AG04450 (cell line): ENCODE results near the gene SORBS2. TPM values are rescaled to one million over a fixed set of nuclear protein-coding genes. Genes with fewer than 3 reads are reported as not detected.

ENCODE experiments used
- CTCF ChIA-PET: fragments of 300-600, 350-600 bp; formaldehyde crosslinking; extraction: SDS; loops from one replicate; lab custom pipeline; 2022; ENCODE audit warnings: antibody characterized with exemption, inconsistent platforms; lab: Charles Lee
- POLR2A ChIA-PET: fragments of 350-600 bp; formaldehyde crosslinking; extraction: SDS; loops from one replicate; lab custom pipeline; 2021; ENCODE audit warnings: antibody characterized with exemption, inconsistent platforms; lab: Yijun Ruan, JAX
- DNase-seq: peaks from one replicate; pipeline ENCODE4 v3.0.0-alpha.2; 2011; ENCODE audit warnings: low read depth, low spot score
- H3K27ac ChIP-seq: one replicate; pipeline ENCODE4 v1.5.1; 2012; ENCODE audit warnings: low read depth, low read length, control low read depth
- H3K27me3 ChIP-seq: one replicate; pipeline ENCODE4 v1.6.0; 2012; ENCODE audit warnings: low read length; ENCODE audit not compliant: control insufficient read depth, insufficient read depth
- H3K4me3 ChIP-seq: 2 replicates; pipeline ENCODE4 v1.5.1; 2011; ENCODE audit warnings: mild to moderate bottlenecking, low read depth, low read length, control low read depth
- H3K9me3 ChIP-seq: 2 replicates; pipeline ENCODE4 v1.5.1; 2012; ENCODE audit warnings: low read length; ENCODE audit not compliant: control insufficient read depth, insufficient read depth
- polyA plus RNA-seq: library from polyadenylated mRNA; depleted of rRNA; stranded (reverse); fragments of >200 nt; gene quantifications from 2 replicates; pipeline ENCODE4 v1.2.3, GENCODE V29; 2011
- TF ChIP-seq, protein P1 (sequence below): IDR thresholded peaks from 2 replicates; pipeline ENCODE4 v1.5.1; 2011; ENCODE audit warnings: low read depth, low read length, control low read depth, inconsistent platforms

The SORBS2 gene
- polyA plus RNA-seq, 1 experiment: not detected

DNA sequence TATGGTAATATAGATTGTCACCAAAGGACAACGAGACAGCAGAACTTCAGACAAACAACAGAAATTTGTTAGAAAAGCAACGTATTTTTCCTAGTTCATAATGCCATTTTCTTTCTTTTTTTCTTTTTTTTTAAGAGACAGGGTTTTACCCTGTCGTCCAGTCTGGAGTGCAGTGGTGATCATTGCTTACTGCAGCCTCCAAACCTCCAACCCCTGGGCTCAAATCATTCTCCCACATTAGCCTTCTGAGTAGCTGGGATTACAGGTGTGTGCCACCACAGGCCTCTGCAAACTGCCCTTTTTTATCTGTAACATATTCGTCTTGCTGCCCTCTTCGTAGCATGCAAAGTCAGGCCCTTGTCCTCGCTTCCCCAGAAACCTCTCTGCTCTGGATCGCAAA is 160.1 kb downstream of the SORBS2 start:
- ChIA-PET POLR2A (no interaction called here), CTCF (no interaction called here)
- TF ChIP-seq, protein P1, sequence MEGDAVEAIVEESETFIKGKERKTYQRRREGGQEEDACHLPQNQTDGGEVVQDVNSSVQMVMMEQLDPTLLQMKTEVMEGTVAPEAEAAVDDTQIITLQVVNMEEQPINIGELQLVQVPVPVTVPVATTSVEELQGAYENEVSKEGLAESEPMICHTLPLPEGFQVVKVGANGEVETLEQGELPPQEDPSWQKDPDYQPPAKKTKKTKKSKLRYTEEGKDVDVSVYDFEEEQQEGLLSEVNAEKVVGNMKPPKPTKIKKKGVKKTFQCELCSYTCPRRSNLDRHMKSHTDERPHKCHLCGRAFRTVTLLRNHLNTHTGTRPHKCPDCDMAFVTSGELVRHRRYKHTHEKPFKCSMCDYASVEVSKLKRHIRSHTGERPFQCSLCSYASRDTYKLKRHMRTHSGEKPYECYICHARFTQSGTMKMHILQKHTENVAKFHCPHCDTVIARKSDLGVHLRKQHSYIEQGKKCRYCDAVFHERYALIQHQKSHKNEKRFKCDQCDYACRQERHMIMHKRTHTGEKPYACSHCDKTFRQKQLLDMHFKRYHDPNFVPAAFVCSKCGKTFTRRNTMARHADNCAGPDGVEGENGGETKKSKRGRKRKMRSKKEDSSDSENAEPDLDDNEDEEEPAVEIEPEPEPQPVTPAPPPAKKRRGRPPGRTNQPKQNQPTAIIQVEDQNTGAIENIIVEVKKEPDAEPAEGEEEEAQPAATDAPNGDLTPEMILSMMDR: no peak
- Histone ChIP-seq H3K27me3 (no peaks in the 10 kb centered on the region), H3K27ac (no peak overlapping the region), H3K4me3 (no peak overlapping the region), H3K9me3 (no peaks in the 10 kb centered on the region)
- no peak for DNase-seq

DNA sequence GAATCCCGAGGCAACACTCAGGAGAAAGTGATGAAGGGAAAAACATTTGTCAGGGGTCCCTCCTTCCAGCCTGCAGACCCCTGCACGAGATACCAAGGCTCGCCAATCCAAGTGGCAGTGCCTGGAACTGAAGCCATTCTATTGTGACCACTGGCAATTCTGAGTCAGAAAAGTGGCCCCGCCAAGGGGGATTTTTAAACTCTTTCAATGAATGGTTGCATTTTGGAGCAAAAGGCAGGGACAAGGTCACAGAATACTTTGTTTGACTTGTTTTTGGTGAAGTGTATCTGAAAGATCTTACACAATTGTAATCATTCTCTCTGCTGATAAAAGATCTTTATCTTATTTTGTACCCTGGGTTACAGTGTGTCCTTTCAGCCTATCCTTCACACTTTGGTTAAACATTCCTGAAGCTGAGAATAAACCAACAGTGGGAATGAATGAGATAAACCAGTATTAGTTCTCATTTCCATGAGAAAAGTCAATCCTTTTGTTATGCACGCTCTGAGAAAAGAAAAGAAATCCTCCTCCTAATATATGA is 160.8 kb downstream of the SORBS2 start:
- Histone ChIP-seq H3K27ac (no peak overlapping the region), H3K4me3 (no peak overlapping the region), H3K9me3 (no peaks in the 10 kb centered on the region), H3K27me3 (no peaks in the 10 kb centered on the region)
- CTCF ChIA-PET: no interaction called here
- no peak for DNase-seq
- TF ChIP-seq, protein P1: no peak
- POLR2A ChIA-PET: no interaction called here

DNA sequence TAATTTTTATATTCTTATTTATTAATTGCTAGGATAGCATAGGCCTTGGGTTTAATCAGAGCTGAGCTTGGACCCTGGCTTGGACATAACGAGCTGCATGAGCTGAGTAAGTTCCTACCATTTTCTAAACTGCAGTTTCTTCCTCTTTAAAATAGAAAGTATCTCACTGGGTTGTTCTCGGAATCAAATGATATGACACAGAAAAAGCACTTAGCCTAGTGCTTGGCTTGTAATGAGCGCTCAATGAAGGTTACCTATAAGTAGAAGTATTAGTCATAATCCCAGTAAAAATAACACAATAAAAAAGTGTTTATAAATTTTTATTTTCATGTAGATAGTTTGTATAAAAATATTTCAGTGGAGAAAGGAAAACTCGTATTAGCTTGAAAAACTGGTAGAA is 163.4 kb downstream of the SORBS2 start:
- CTCF ChIA-PET: no interaction called here
- Histone ChIP-seq H3K9me3 (no peaks in the 10 kb centered on the region), H3K27me3 (peaks cover 2% of the 10 kb centered on the region), H3K27ac (no peak overlapping the region), H3K4me3 (no peak overlapping the region)
- no peak for DNase-seq
- POLR2A ChIA-PET: no interaction called here
- TF ChIP-seq, protein P1: no peak

GRCh38 chr4:185645403-185645802 is 166.6 kb downstream of the SORBS2 start:
- no peak for DNase-seq
- CTCF ChIA-PET: interaction anchor here (0.8 kb wide), 1 partner anchor 392 kb away, joined by 6 read pairs; no protein-coding TSS in a partner anchor
- Histone ChIP-seq H3K27ac (no peak overlapping the region), H3K27me3 (peaks cover 9% of the 10 kb centered on the region), H3K4me3 (no peak overlapping the region), H3K9me3 (no peaks in the 10 kb centered on the region)
- TF ChIP-seq, protein P1: no peak
- POLR2A ChIA-PET: no interaction called here

DNA sequence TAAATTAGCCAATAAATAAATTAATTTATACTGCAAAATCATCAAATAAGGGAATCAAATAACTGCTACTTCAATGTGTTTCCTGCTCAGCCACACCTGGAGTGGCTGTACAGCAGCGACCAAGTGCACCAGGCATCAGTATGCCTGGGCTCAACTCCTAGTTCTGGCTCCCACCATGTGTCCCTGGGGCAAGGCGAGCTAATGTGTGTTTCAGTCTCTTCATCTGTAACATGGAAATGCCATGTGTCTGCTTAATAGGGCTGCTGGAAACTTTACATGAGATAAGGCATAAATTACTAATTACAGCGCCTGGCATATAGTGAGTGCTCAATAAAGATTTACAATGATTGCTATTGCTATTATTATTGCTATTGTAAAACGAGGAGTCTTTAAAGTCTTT is 167.6 kb downstream of the SORBS2 start:
- Histone ChIP-seq H3K27me3 (peaks cover 12% of the 10 kb centered on the region), H3K9me3 (no peaks in the 10 kb centered on the region), H3K4me3 (no peak overlapping the region), H3K27ac (no peak overlapping the region)
- ChIA-PET CTCF (interaction anchor here (7.2 kb wide), 1 partner anchor 392 kb away, joined by 150 read pairs; no protein-coding TSS in a partner anchor), POLR2A (no interaction called here)
- TF ChIP-seq, protein P1: no peak
- no peak for DNase-seq
